IMR-90 (cell line): ENCODE data around the gene ZNF728. TPM values are rescaled to one million over a fixed set of nuclear protein-coding genes. Genes with fewer than 3 reads are reported as not detected.
"Not testable (repeated sequence)": the region's sequence is repeated elsewhere in the genome, so short reads cannot be mapped to it uniquely, and the experiment has no call there.

ENCODE experiments used
- ATAC-seq: fragments of 200-7000 bp; cut with Tn5 transposase; 2 replicates; pipeline ENCODE4 v1.9.1; 2020; ENCODE audit warnings: low read depth, mild to moderate bottlenecking, moderate library complexity
- BruUV-seq: library from RNA; stranded (reverse); fragments of 400-500 nt; replicated peaks from 2 replicates; lab custom pipeline; 2021; lab: Mats Ljungman, UMichigan
- CTCF ChIA-PET: fragments of 300-600 bp; formaldehyde crosslinking; extraction: SDS; loops from one replicate; lab custom pipeline; 2021; ENCODE audit warnings: antibody characterized with exemption; lab: Yijun Ruan, JAX
- POLR2A ChIA-PET: fragments of 300-600 bp; sonication (Branson Sonifier 250); formaldehyde crosslinking; loops from one replicate; lab custom pipeline; 2022; ENCODE audit warnings: antibody characterized with exemption; ENCODE audit not compliant: unreplicated experiment; lab: Charles Lee
- DNase-seq: peaks from one replicate; pipeline ENCODE4 v3.0.0; 2013
- H2AFZ ChIP-seq: replicated peaks from 2 replicates; pipeline ENCODE3; 2013; ENCODE audit warnings: low read length, mild to moderate bottlenecking; ENCODE audit not compliant: poor library complexity
- H2AK5ac ChIP-seq: 2 replicates; pipeline ENCODE4 v1.6.1; 2013; ENCODE audit warnings: low read depth, low read length, inconsistent platforms
- H2AK9ac ChIP-seq: replicated peaks from 2 replicates; pipeline ENCODE3; 2013; ENCODE audit warnings: mild to moderate bottlenecking, low read depth, low read length, moderate library complexity; ENCODE audit not compliant: poor library complexity
- H2BK120ac ChIP-seq: 2 replicates; pipeline ENCODE4 v1.6.1; 2013; ENCODE audit warnings: low read depth, low read length, inconsistent platforms
- H2BK15ac ChIP-seq: 3 replicates; pipeline ENCODE4 v1.6.1; 2013; ENCODE audit warnings: low read depth, low read length, inconsistent platforms
- H2BK20ac ChIP-seq: 2 replicates; pipeline ENCODE4 v1.6.1; 2013; ENCODE audit warnings: low read depth, mild to moderate bottlenecking, inconsistent platforms, low read length, moderate library complexity
- H2BK5ac ChIP-seq: 2 replicates; pipeline ENCODE4 v1.6.1; 2013; ENCODE audit warnings: mild to moderate bottlenecking, low read depth, low read length, inconsistent platforms; ENCODE audit not compliant: poor library complexity, severe bottlenecking
- H3K14ac ChIP-seq: replicated peaks from 2 replicates; pipeline ENCODE4 v1.6.1; 2013; ENCODE audit warnings: low read depth, low read length, inconsistent platforms
- H3K18ac ChIP-seq: 2 replicates; pipeline ENCODE4 v1.6.1; 2013; ENCODE audit warnings: low read depth, low read length, control low read depth
- H3K23ac ChIP-seq: 2 replicates; pipeline ENCODE4 v1.6.1; 2013; ENCODE audit warnings: low read depth, low read length, inconsistent platforms
- H3K27ac ChIP-seq: 2 replicates; pipeline ENCODE4 v1.5.1; 2013; ENCODE audit warnings: mild to moderate bottlenecking, control low read depth, low read length; ENCODE audit not compliant: insufficient read depth
- H3K27me3 ChIP-seq: 2 replicates; pipeline ENCODE4 v1.6.1; 2013; ENCODE audit warnings: low read length; ENCODE audit not compliant: control insufficient read depth, insufficient read depth
- H3K36me3 ChIP-seq: 2 replicates; pipeline ENCODE4 v1.6.1; 2013; ENCODE audit warnings: low read length, mixed read lengths; ENCODE audit not compliant: control insufficient read depth, insufficient read depth
- H3K4ac ChIP-seq: 2 replicates; pipeline ENCODE4 v1.6.1; 2013; ENCODE audit warnings: low read depth, low read length, inconsistent platforms
- H3K4me1 ChIP-seq: 2 replicates; pipeline ENCODE4 v1.6.1; 2013; ENCODE audit warnings: low read length, mixed read lengths; ENCODE audit not compliant: control insufficient read depth, insufficient read depth
- H3K4me2 ChIP-seq: 2 replicates; pipeline ENCODE4 v1.6.1; 2013; ENCODE audit warnings: low read depth, mild to moderate bottlenecking, control low read depth, low read length, moderate library complexity
- H3K4me3 ChIP-seq: 2 replicates; pipeline ENCODE4 v1.5.1; 2013; ENCODE audit warnings: low read depth, mild to moderate bottlenecking, control low read depth, low read length, moderate library complexity; ENCODE audit not compliant: insufficient read depth
- H3K56ac ChIP-seq: 2 replicates; pipeline ENCODE4 v1.6.1; 2013; ENCODE audit warnings: low read length, inconsistent platforms; ENCODE audit not compliant: insufficient read depth; ENCODE audit errors: extremely low read depth
- H3K79me1 ChIP-seq, 2 experiments: 2 replicates each; pipeline ENCODE4 v1.6.1; 2013; ENCODE audit warnings: low read length in 2 of 2, inconsistent platforms in 1 of 2, low read depth in 1 of 2
- H3K9ac ChIP-seq: 2 replicates; pipeline ENCODE4 v1.6.1; 2013; ENCODE audit warnings: low read depth, low read length, control low read depth
- H3K9me1 ChIP-seq: 2 replicates; pipeline ENCODE4 v1.6.1; 2013; ENCODE audit warnings: low read length, inconsistent platforms; ENCODE audit not compliant: insufficient read depth
- H3K9me3 ChIP-seq: 2 replicates; pipeline ENCODE4 v1.6.1; 2013; ENCODE audit warnings: low read length; ENCODE audit not compliant: control insufficient read depth, insufficient read depth
- H4K20me1 ChIP-seq: 2 replicates; pipeline ENCODE4 v1.6.1; 2013; ENCODE audit warnings: low read length, inconsistent platforms; ENCODE audit not compliant: insufficient read depth
- H4K5ac ChIP-seq: 2 replicates; pipeline ENCODE4 v1.6.1; 2013; ENCODE audit warnings: mild to moderate bottlenecking, low read depth, low read length, control low read depth
- H4K8ac ChIP-seq, 2 experiments: 2 replicates each; pipeline ENCODE4 v1.6.1; 2013; ENCODE audit warnings: low read depth in 2 of 2, low read length in 2 of 2, control low read depth in 1 of 2, inconsistent platforms in 1 of 2
- H4K91ac ChIP-seq: 2 replicates; pipeline ENCODE4 v1.6.1; 2013; ENCODE audit warnings: low read depth, low read length, inconsistent platforms; ENCODE audit not compliant: insufficient read depth
- WGBS, 2 experiments: methylation state at CpG; one replicate each; pipeline versions ENCODE4 v1.1.5 to v1.1.7; 2013; ENCODE audit warnings: missing lambda C conversion rate in 2 of 2; ENCODE audit not compliant: insufficient read length in 1 of 2; ENCODE audit errors: extremely low coverage in 2 of 2; 5-methylcytosine and 5-hydroxymethylcytosine counted together
- dilution Hi-C: fragments of 300-500 bp; cut with HindIII; formaldehyde crosslinking; loops from one replicate; pipeline ENCODE4 v1.14.3; 2018; ENCODE audit warnings: low sequenced_read_pairs; ENCODE audit not compliant: unreplicated experiment
- in situ Hi-C: fragments of 300-500 bp; cut with MboI; formaldehyde crosslinking; loops from 3 replicates; pipeline ENCODE4 v1.14.3; 2019; ENCODE audit warnings: low sequenced_read_pairs, inconsistent platforms, mixed read lengths
- intact Hi-C: fragments of 100-400 bp; cut with micrococcal nuclease; formaldehyde crosslinking; loops from 2 replicates; pipeline ENCODE4 v1.10.0; 2022
- polyA plus RNA-seq, 3 experiments: library from polyadenylated mRNA; depleted of rRNA; stranded (reverse); fragments of >200 nt; gene quantifications; 2 replicates each; pipeline ENCODE4 v1.2.3, GENCODE V29; 2012; ENCODE audit warnings: low replicate concordance in 1 of 3
- total RNA-seq: library from RNA; depleted of rRNA; stranded (reverse); fragments of >200 nt; gene quantifications from 2 replicates; pipeline ENCODE4 v1.2.3, GENCODE V29; 2012

The ZNF728 gene
- total and polyA plus RNA-seq, 2 of the 4 experiments (the other 2 are of a cell fraction) = not detected

- not testable (repeated sequence) for H2BK5ac ChIP-seq
Measured at GRCh38 chr19:22975546-22976136, 27.3 kb downstream of the ZNF728 start.

More at GRCh38 chr19:22975546-22976136, 27.3 kb downstream of the ZNF728 start:
- BruUV-seq, intact Hi-C loops, dilution Hi-C loops, H3K27me3 ChIP-seq, H4K91ac ChIP-seq, H3K18ac ChIP-seq, H3K4me3 ChIP-seq, H3K14ac ChIP-seq, DNase-seq, H3K9ac ChIP-seq, H2BK20ac ChIP-seq, H3K56ac ChIP-seq, H4K8ac ChIP-seq, in situ Hi-C loops, H2AK9ac ChIP-seq, POLR2A ChIA-PET, H2BK120ac ChIP-seq, H4K20me1 ChIP-seq, H3K9me1 ChIP-seq, CTCF ChIA-PET, H3K27ac ChIP-seq, H3K36me3 ChIP-seq, H3K4ac ChIP-seq, ATAC-seq, H3K79me1 ChIP-seq, H2AK5ac ChIP-seq, H2BK15ac ChIP-seq, H3K4me2 ChIP-seq, H2AFZ ChIP-seq, H4K5ac ChIP-seq, H3K23ac ChIP-seq, H3K4me1 ChIP-seq: not testable (repeated sequence)
- WGBS, 2 experiments = no CpG with 5 or more reads among the region's 1 CpG
- peaks cover 11% of the 10 kb centered on the region for H3K9me3 ChIP-seq
